Caco-2 (cell line): ENCODE data around the gene PJA2. TPM values are rescaled to one million over a fixed set of nuclear protein-coding genes. Genes with fewer than 3 reads are reported as not detected.

ENCODE experiments used
- BruUV-seq: library from RNA; stranded (reverse); fragments of 400-500 nt; replicated peaks from 2 replicates; lab custom pipeline; 2021; lab: Mats Ljungman, UMichigan
- CTCF ChIA-PET: fragments of 300-600 bp; sonication (Branson Sonifier 250); formaldehyde crosslinking; loops from one replicate; lab custom pipeline; 2022; ENCODE audit warnings: antibody characterized with exemption; lab: Charles Lee
- POLR2A ChIA-PET: fragments of 300-600 bp; sonication (Branson Sonifier 250); formaldehyde crosslinking; loops from one replicate; lab custom pipeline; 2022; ENCODE audit warnings: antibody characterized with exemption; lab: Charles Lee
- DNase-seq, 2 experiments: peaks; one replicate each; pipeline versions ENCODE4 v3.0.0 to v3.0.0-alpha.2; 2020 to 2022
- H3K27me3 ChIP-seq: replicated peaks from 2 replicates; pipeline ENCODE4 v1.6.0; 2011; ENCODE audit warnings: low read length; ENCODE audit not compliant: control insufficient read depth, insufficient read depth
- H3K36me3 ChIP-seq: 2 replicates; pipeline ENCODE4 v1.5.1; 2011; ENCODE audit warnings: low read length; ENCODE audit not compliant: control insufficient read depth, insufficient read depth
- H3K4me1 ChIP-seq: fragments of 250-450 bp; sonication (Bioruptor Pico); 2 replicates; pipeline ENCODE4 v1.5.1; 2020; ENCODE audit warnings: mild to moderate bottlenecking
- H3K4me3 ChIP-seq: 2 replicates; pipeline ENCODE4 v1.5.1; 2011; ENCODE audit warnings: low read depth, mild to moderate bottlenecking, control low read depth, low read length
- H3K9me3 ChIP-seq: fragments of 250-450 bp; sonication (Bioruptor Pico); 2 replicates; pipeline ENCODE4 v1.5.1; 2020; ENCODE audit warnings: mild to moderate bottlenecking, moderate library complexity
- H3K27ac Mint-ChIP-seq: one replicate; pipeline ENCODE4 v1.8.0; 2022; ENCODE audit warnings: mixed read lengths; ENCODE audit not compliant: unreplicated experiment
- H3K27me3 Mint-ChIP-seq: one replicate; pipeline ENCODE4 v1.8.0; 2022; ENCODE audit warnings: mixed read lengths; ENCODE audit not compliant: insufficient read depth, unreplicated experiment
- H3K36me3 Mint-ChIP-seq: one replicate; pipeline ENCODE4 v1.8.0; 2022; ENCODE audit warnings: mild to moderate bottlenecking, mixed read lengths; ENCODE audit not compliant: insufficient read depth, unreplicated experiment
- H3K4me1 Mint-ChIP-seq: one replicate; pipeline ENCODE4 v1.8.0; 2022; ENCODE audit warnings: low read depth, mixed read lengths; ENCODE audit not compliant: unreplicated experiment
- H3K4me3 Mint-ChIP-seq: one replicate; pipeline ENCODE4 v1.8.0; 2022; ENCODE audit warnings: mild to moderate bottlenecking, moderate library complexity, mixed read lengths; ENCODE audit not compliant: unreplicated experiment
- H3K9me3 Mint-ChIP-seq: one replicate; pipeline ENCODE4 v1.8.0; 2022; ENCODE audit warnings: mixed read lengths; ENCODE audit not compliant: unreplicated experiment
- CTCF ChIP-seq, 2 experiments: fragments of 200-600 bp in 1 of 2; IDR thresholded peaks; 1 replicate in 1 of 2; 2 replicates in 1 of 2; pipeline versions ENCODE4 v1.5.1 to v1.8.0; 2011 to 2022; ENCODE audit warnings: antibody characterized with exemption in 1 of 2, control low read depth in 1 of 2, inconsistent platforms in 1 of 2, low read depth in 1 of 2, low read length in 1 of 2, mild to moderate bottlenecking in 1 of 2, moderate library complexity in 1 of 2; ENCODE audit not compliant: insufficient read depth in 1 of 2, severe bottlenecking in 1 of 2, unreplicated experiment in 1 of 2
- intact Hi-C: fragments of 100-400 bp; cut with micrococcal nuclease; formaldehyde crosslinking; loops from one replicate; pipeline ENCODE4 v1.10.0; 2022; ENCODE audit not compliant: unreplicated experiment
- total RNA-seq: library from RNA; stranded (reverse); gene quantifications from 2 replicates; pipeline ENCODE4 v1.2.3, GENCODE V29; 2022

PJA2 gene
- total RNA-seq, 1 experiment from 2014 or later: 34.2 TPM

GRCh38 chr5:109364977-109365376, 44.8 kb downstream of the PJA2 start:
- no peaks in the 10 kb centered on the region for H3K9me3 ChIP-seq
- H3K27ac Mint-ChIP-seq: no peak overlapping the region
- no peaks in the 10 kb centered on the region for H3K4me1 Mint-ChIP-seq
- no peaks in the 10 kb centered on the region for H3K4me1 ChIP-seq
- POLR2A ChIA-PET: interaction anchor here (0.6 kb wide), 1 partner anchor 370 kb away, joined by 4 read pairs; no protein-coding TSS in a partner anchor
- H3K4me3 ChIP-seq: no peak overlapping the region
- TF ChIP-seq CTCF (IDR thresholded peaks at IDR 0.05; ENCODE audit: insufficient read depth in 1 of 2, low read depth in 1 of 2, low read length in 1 of 2, severe bottlenecking in 1 of 2, unreplicated experiment in 1 of 2): no peak
- no TSS peak for BruUV-seq
- no peaks in the 10 kb centered on the region for H3K9me3 Mint-ChIP-seq
- CTCF ChIA-PET: no interaction called here
- no peak overlapping the region for H3K4me3 Mint-ChIP-seq
- H3K27me3 ChIP-seq: no peaks in the 10 kb centered on the region
- H3K36me3 Mint-ChIP-seq: peaks cover 32% of the 10 kb centered on the region
- intact Hi-C loops: no loop called here
- DNase-seq: no peak
- H3K27me3 Mint-ChIP-seq: no peaks in the 10 kb centered on the region
- no peaks in the 10 kb centered on the region for H3K36me3 ChIP-seq

- BruUV-seq: no TSS peak
- intact Hi-C loops: no loop called here
- Mint-ChIP-seq H3K27me3 (no peaks in the 10 kb centered on the region), H3K4me1 (no peaks in the 10 kb centered on the region), H3K27ac (no peak overlapping the region), H3K9me3 (peaks cover 18% of the 10 kb centered on the region), H3K36me3 (peaks cover 40% of the 10 kb centered on the region), H3K4me3 (no peak overlapping the region)
- CTCF ChIA-PET: no interaction called here
- peaks cover 2% of the 10 kb centered on the region for H3K36me3 ChIP-seq
- POLR2A ChIA-PET: no interaction called here
- no peak overlapping the region for H3K4me3 ChIP-seq
- DNase-seq: no peak
- no peaks in the 10 kb centered on the region for H3K27me3 ChIP-seq
- H3K4me1 ChIP-seq: no peaks in the 10 kb centered on the region
- H3K9me3 ChIP-seq: peaks cover 15% of the 10 kb centered on the region
- TF ChIP-seq CTCF (IDR thresholded peaks at IDR 0.05; ENCODE audit: insufficient read depth in 1 of 2, low read depth in 1 of 2, low read length in 1 of 2, severe bottlenecking in 1 of 2, unreplicated experiment in 1 of 2): no peak
These were observed 50.1 kb downstream of the PJA2 start for GRCh38 chr5:109359642-109360041.

GRCh38 chr5:109357807-109358206, 52.0 kb downstream of the PJA2 start:
- no peaks in the 10 kb centered on the region for H3K4me1 ChIP-seq
- Mint-ChIP-seq H3K9me3 (peaks cover 18% of the 10 kb centered on the region), H3K36me3 (peaks cover 40% of the 10 kb centered on the region), H3K27ac (no peak overlapping the region), H3K4me1 (no peaks in the 10 kb centered on the region), H3K4me3 (no peak overlapping the region), H3K27me3 (no peaks in the 10 kb centered on the region)
- H3K27me3 ChIP-seq: no peaks in the 10 kb centered on the region
- peaks cover 2% of the 10 kb centered on the region for H3K36me3 ChIP-seq
- no TSS peak for BruUV-seq
- CTCF ChIA-PET: no interaction called here
- DNase-seq: no peak
- H3K4me3 ChIP-seq: no peak overlapping the region
- H3K9me3 ChIP-seq: peaks cover 15% of the 10 kb centered on the region
- POLR2A ChIA-PET: no interaction called here
- intact Hi-C loops: no loop called here
- TF ChIP-seq CTCF (IDR thresholded peaks at IDR 0.05; ENCODE audit: insufficient read depth in 1 of 2, low read depth in 1 of 2, low read length in 1 of 2, severe bottlenecking in 1 of 2, unreplicated experiment in 1 of 2): no peak
